ENCODE data around the gene SLC25A19.

SLC25A19 gene

GRCh38 chr17:75319904-75320691 is 30.9 kb upstream of the SLC25A19 start:
- WGBS, 2 experiments, result 96 to 97% methylated on average over 18 to 20 of the region's 20 CpGs
- H3K27ac ChIP-seq (ENCODE audit: insufficient read depth, low read depth, low read length, poor library complexity, severe bottlenecking), result no peak overlapping the region
- peaks cover 3% of the 10 kb centered on the region for H3K4me1 ChIP-seq (ENCODE audit: control insufficient read depth, insufficient read depth, low read length)
- no peaks in the 10 kb centered on the region for H3K27me3 ChIP-seq (ENCODE audit: control insufficient read depth, insufficient read depth, low read length, poor library complexity, severe bottlenecking)
- H3K4me3 ChIP-seq (ENCODE audit: insufficient read depth, low read depth, low read length), result no peak overlapping the region
- H3K36me3 ChIP-seq (ENCODE audit: control insufficient read depth, insufficient read depth, low read length), result peaks cover 16% of the 10 kb centered on the region
- H3K9me3 ChIP-seq (ENCODE audit: control insufficient read depth, low read length), result no peaks in the 10 kb centered on the region

- Histone ChIP-seq H3K4me3 (ENCODE audit: insufficient read depth, low read depth, low read length) (no peak overlapping the region), H3K36me3 (ENCODE audit: control insufficient read depth, insufficient read depth, low read length) (peaks cover 16% of the 10 kb centered on the region), H3K9me3 (ENCODE audit: control insufficient read depth, low read length) (no peaks in the 10 kb centered on the region), H3K4me1 (ENCODE audit: control insufficient read depth, insufficient read depth, low read length) (peaks cover 3% of the 10 kb centered on the region), H3K27me3 (ENCODE audit: control insufficient read depth, insufficient read depth, low read length, poor library complexity, severe bottlenecking) (no peaks in the 10 kb centered on the region), H3K27ac (ENCODE audit: insufficient read depth, low read depth, low read length, poor library complexity, severe bottlenecking) (no peak overlapping the region)
- 94% methylated on average over 10 of the region's 10 CpGs for WGBS, 2 experiments
Measured at GRCh38 chr17:75318615-75319222, 29.5 kb upstream of the SLC25A19 start.

DNA sequence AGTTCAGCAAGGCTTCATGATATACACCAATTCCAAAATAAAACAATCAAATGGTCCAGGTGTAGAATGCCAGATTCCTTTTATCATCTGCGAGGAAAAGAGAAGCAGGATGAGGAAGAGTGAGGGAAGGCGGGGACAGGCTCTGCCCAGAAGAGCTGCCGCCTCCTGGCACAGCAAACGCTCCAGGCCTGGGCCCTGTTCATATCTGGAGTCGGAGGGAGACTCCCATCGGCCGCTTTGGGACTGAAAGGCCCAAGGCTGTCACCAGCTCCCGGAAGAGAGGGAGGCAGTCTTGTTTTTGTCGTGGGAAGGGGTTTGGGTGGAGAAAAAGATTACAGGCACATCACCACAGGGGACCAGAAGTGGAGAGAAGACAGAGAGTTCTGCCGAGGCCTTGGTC is 29.0 kb upstream of the SLC25A19 start:
- Histone ChIP-seq H3K4me3 (ENCODE audit: insufficient read depth, low read depth, low read length) (no peak overlapping the region), H3K36me3 (ENCODE audit: control insufficient read depth, insufficient read depth, low read length) (peaks cover 16% of the 10 kb centered on the region), H3K27ac (ENCODE audit: insufficient read depth, low read depth, low read length, poor library complexity, severe bottlenecking) (no peak overlapping the region), H3K9me3 (ENCODE audit: control insufficient read depth, low read length) (no peaks in the 10 kb centered on the region), H3K4me1 (ENCODE audit: control insufficient read depth, insufficient read depth, low read length) (peaks cover 3% of the 10 kb centered on the region), H3K27me3 (ENCODE audit: control insufficient read depth, insufficient read depth, low read length, poor library complexity, severe bottlenecking) (no peaks in the 10 kb centered on the region)
- WGBS, 2 experiments, result 77 to 79% methylated on average over 10 of the region's 10 CpGs

- Histone ChIP-seq H3K36me3 (ENCODE audit: control insufficient read depth, insufficient read depth, low read length) (peaks cover 16% of the 10 kb centered on the region), H3K27ac (ENCODE audit: insufficient read depth, low read depth, low read length, poor library complexity, severe bottlenecking) (no peak overlapping the region), H3K9me3 (ENCODE audit: control insufficient read depth, low read length) (no peaks in the 10 kb centered on the region), H3K27me3 (ENCODE audit: control insufficient read depth, insufficient read depth, low read length, poor library complexity, severe bottlenecking) (no peaks in the 10 kb centered on the region), H3K4me3 (ENCODE audit: insufficient read depth, low read depth, low read length) (no peak overlapping the region), H3K4me1 (ENCODE audit: control insufficient read depth, insufficient read depth, low read length) (peaks cover 3% of the 10 kb centered on the region)
- 59 to 64% methylated on average over 11 of the region's 11 CpGs for WGBS, 2 experiments
Measured at GRCh38 chr17:75317671-75318070, 28.4 kb upstream of the SLC25A19 start.

GRCh38 chr17:75316253-75316652 is 27.0 kb upstream of the SLC25A19 start:
- Histone ChIP-seq H3K27me3 (ENCODE audit: control insufficient read depth, insufficient read depth, low read length, poor library complexity, severe bottlenecking) (no peaks in the 10 kb centered on the region), H3K4me3 (ENCODE audit: insufficient read depth, low read depth, low read length) (no peak overlapping the region), H3K4me1 (ENCODE audit: control insufficient read depth, insufficient read depth, low read length) (peaks cover 3% of the 10 kb centered on the region), H3K27ac (ENCODE audit: insufficient read depth, low read depth, low read length, poor library complexity, severe bottlenecking) (no peak overlapping the region), H3K9me3 (ENCODE audit: control insufficient read depth, low read length) (no peaks in the 10 kb centered on the region), H3K36me3 (ENCODE audit: control insufficient read depth, insufficient read depth, low read length) (peaks cover 10% of the 10 kb centered on the region)
- 92% methylated on average over 5 of the region's 5 CpGs for WGBS, 2 experiments

GRCh38 chr17:75315541-75316243 is 26.5 kb upstream of the SLC25A19 start:
- Histone ChIP-seq H3K4me1 (ENCODE audit: control insufficient read depth, insufficient read depth, low read length) (peaks cover 3% of the 10 kb centered on the region), H3K36me3 (ENCODE audit: control insufficient read depth, insufficient read depth, low read length) (peaks cover 7% of the 10 kb centered on the region), H3K27me3 (ENCODE audit: control insufficient read depth, insufficient read depth, low read length, poor library complexity, severe bottlenecking) (no peaks in the 10 kb centered on the region), H3K27ac (ENCODE audit: insufficient read depth, low read depth, low read length, poor library complexity, severe bottlenecking) (no peak overlapping the region), H3K4me3 (ENCODE audit: insufficient read depth, low read depth, low read length) (no peak overlapping the region), H3K9me3 (ENCODE audit: control insufficient read depth, low read length) (no peaks in the 10 kb centered on the region)
- WGBS, 2 experiments, result 89% methylated on average over 19 of the region's 19 CpGs

- no peaks in the 10 kb centered on the region for H3K27me3 ChIP-seq (ENCODE audit: control insufficient read depth, insufficient read depth, low read length, poor library complexity, severe bottlenecking)
- no peaks in the 10 kb centered on the region for H3K9me3 ChIP-seq (ENCODE audit: control insufficient read depth, low read length)
- peaks cover 3% of the 10 kb centered on the region for H3K4me1 ChIP-seq (ENCODE audit: control insufficient read depth, insufficient read depth, low read length)
- 89 to 90% methylated on average over 14 of the region's 14 CpGs for WGBS, 2 experiments
- H3K36me3 ChIP-seq (ENCODE audit: control insufficient read depth, insufficient read depth, low read length), result no peaks in the 10 kb centered on the region
- H3K4me3 ChIP-seq (ENCODE audit: insufficient read depth, low read depth, low read length), result no peak overlapping the region
- no peak overlapping the region for H3K27ac ChIP-seq (ENCODE audit: insufficient read depth, low read depth, low read length, poor library complexity, severe bottlenecking)
Measured at GRCh38 chr17:75313941-75314551, 24.8 kb upstream of the SLC25A19 start.

GRCh38 chr17:75308732-75309629 is 19.7 kb upstream of the SLC25A19 start:
- H3K4me3 ChIP-seq (ENCODE audit: insufficient read depth, low read depth, low read length), result no peak overlapping the region
- no peak overlapping the region for H3K27ac ChIP-seq (ENCODE audit: insufficient read depth, low read depth, low read length, poor library complexity, severe bottlenecking)
- no peaks in the 10 kb centered on the region for H3K4me1 ChIP-seq (ENCODE audit: control insufficient read depth, insufficient read depth, low read length)
- no peaks in the 10 kb centered on the region for H3K27me3 ChIP-seq (ENCODE audit: control insufficient read depth, insufficient read depth, low read length, poor library complexity, severe bottlenecking)
- WGBS, 2 experiments, result 90% methylated on average over 20 of the region's 20 CpGs
- H3K36me3 ChIP-seq (ENCODE audit: control insufficient read depth, insufficient read depth, low read length), result no peaks in the 10 kb centered on the region
- H3K9me3 ChIP-seq (ENCODE audit: control insufficient read depth, low read length), result no peaks in the 10 kb centered on the region

DNA sequence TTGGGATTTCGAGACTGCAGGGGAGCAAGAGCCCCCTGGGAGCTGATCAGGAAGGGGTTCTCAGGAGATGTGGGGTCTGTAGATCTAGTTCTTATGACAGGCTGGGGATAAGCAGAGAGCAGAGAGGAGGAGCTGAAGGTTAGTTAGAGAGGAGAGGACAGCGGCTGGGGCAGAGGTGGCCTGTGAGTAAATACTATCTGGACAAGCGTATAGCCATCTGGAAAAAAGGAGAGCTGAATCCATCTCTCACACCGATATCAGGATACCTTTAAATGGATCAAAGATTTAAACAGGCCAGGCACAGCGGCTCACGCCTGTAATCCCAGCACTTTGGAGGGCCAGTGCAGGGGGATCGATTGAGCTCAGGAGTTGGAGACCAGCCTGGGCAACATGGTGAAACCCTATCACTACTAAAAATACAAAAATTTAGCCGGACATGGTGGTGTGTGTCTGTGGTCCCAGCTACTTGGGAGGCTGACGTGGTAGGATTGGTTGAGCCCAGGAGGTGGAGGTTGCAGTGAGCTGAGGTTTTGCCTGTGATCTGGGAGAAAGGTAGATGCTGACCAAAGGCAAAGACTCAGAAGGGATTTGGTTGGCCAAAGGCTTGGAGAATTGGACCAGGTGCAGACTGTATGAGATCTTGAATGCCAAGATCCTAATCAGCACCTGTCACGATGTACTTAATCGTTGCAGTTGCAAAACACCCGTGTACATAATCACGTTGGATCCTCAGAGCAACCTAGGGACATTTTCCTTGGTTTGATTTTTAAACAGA is 18.9 kb upstream of the SLC25A19 start:
- no peaks in the 10 kb centered on the region for H3K9me3 ChIP-seq (ENCODE audit: control insufficient read depth, low read length)
- H3K4me3 ChIP-seq (ENCODE audit: insufficient read depth, low read depth, low read length), result no peak overlapping the region
- no peak overlapping the region for H3K27ac ChIP-seq (ENCODE audit: insufficient read depth, low read depth, low read length, poor library complexity, severe bottlenecking)
- H3K36me3 ChIP-seq (ENCODE audit: control insufficient read depth, insufficient read depth, low read length), result no peaks in the 10 kb centered on the region
- H3K4me1 ChIP-seq (ENCODE audit: control insufficient read depth, insufficient read depth, low read length), result no peaks in the 10 kb centered on the region
- 85 to 88% methylated on average over 13 of the region's 13 CpGs for WGBS, 2 experiments
- no peaks in the 10 kb centered on the region for H3K27me3 ChIP-seq (ENCODE audit: control insufficient read depth, insufficient read depth, low read length, poor library complexity, severe bottlenecking)

Measured in ectodermal cell (in vitro differentiated cells).